ENCODE results near the gene FAM222B. TPM values are rescaled to one million over a fixed set of nuclear protein-coding genes. Genes with fewer than 3 reads are reported as not detected.
A peak's percentile ranks its signal among the peaks of the same experiment; 100 is the strongest.
"Not testable (repeated sequence)": the region's sequence is repeated elsewhere in the genome, so short reads cannot be mapped to it uniquely, and the experiment has no call there.

The FAM222B gene
- total RNA-seq, 1 experiment from 2014 or later, result 39.5 TPM

GRCh38 chr17:28724500-28725165 lies 118.0 kb downstream of the FAM222B start:
- Mint-ChIP-seq H3K9me3 (ENCODE audit: unreplicated experiment) (no peaks in the 10 kb centered on the region), H3K36me3 (ENCODE audit: insufficient read depth, unreplicated experiment) (peaks cover 96% of the 10 kb centered on the region), H3K27ac (ENCODE audit: unreplicated experiment) (peak overlapping the region; percentile 96), H3K4me1 (ENCODE audit: low read depth, unreplicated experiment) (peaks cover 34% of the 10 kb centered on the region), H3K27me3 (ENCODE audit: insufficient read depth, unreplicated experiment) (no peaks in the 10 kb centered on the region), H3K4me3 (ENCODE audit: unreplicated experiment) (peak overlapping the region; percentile 92)
- CTCF ChIA-PET, result interaction anchor here (4.9 kb wide), 1 partner anchor 24 kb away, joined by 324 read pairs; no protein-coding TSS in a partner anchor
- intact Hi-C loops (cut with micrococcal nuclease; ENCODE audit: unreplicated experiment), result loop anchor here (1.0 kb wide), 1 partner anchor 26 kb away; no protein-coding TSS in a partner anchor
- DNase-seq, result peak in 1 of 2 experiments; percentile 36
- BruUV-seq (replicated peaks), result no TSS peak
- POLR2A ChIA-PET, result interaction anchor here (1.7 to 5.2 kb wide), 3 partner anchors 14 to 141 kb away, joined by 9 to 165 read pairs (median 11); partner anchors contain the start of genes PROCA1 and TRAF4
- H3K27me3 ChIP-seq (replicated peaks; ENCODE audit: control insufficient read depth, insufficient read depth, low read length), result no peaks in the 10 kb centered on the region
- TF ChIP-seq CTCF (IDR thresholded peaks at IDR 0.05; ENCODE audit: insufficient read depth in 1 of 2, low read depth in 1 of 2, low read length in 1 of 2, severe bottlenecking in 1 of 2, unreplicated experiment in 1 of 2), result no peak
- no peaks in the 10 kb centered on the region for H3K9me3 ChIP-seq
- peaks cover 13% of the 10 kb centered on the region for H3K36me3 ChIP-seq (ENCODE audit: control insufficient read depth, insufficient read depth, low read length)
- peaks cover 25% of the 10 kb centered on the region for H3K4me1 ChIP-seq
- peak overlapping the region; percentile 57 for H3K4me3 ChIP-seq (ENCODE audit: low read depth, low read length)

- POLR2A ChIA-PET, result interaction anchor here (0.7 to 1.7 kb wide), 3 partner anchors 13 to 31 kb away, joined by 3 to 11 read pairs (median 6); partner anchors contain the start of gene PROCA1
- not testable (repeated sequence) for BruUV-seq (replicated peaks)
These were observed 118.6 kb downstream of the FAM222B start for GRCh38 chr17:28723836-28724499.

GRCh38 chr17:28723159-28723835 lies 119.3 kb downstream of the FAM222B start:
- peaks cover 30% of the 10 kb centered on the region for H3K4me1 ChIP-seq
- H3K9me3 ChIP-seq, result no peaks in the 10 kb centered on the region
- Mint-ChIP-seq H3K27me3 (ENCODE audit: insufficient read depth, unreplicated experiment) (no peaks in the 10 kb centered on the region), H3K36me3 (ENCODE audit: insufficient read depth, unreplicated experiment) (peaks cover 92% of the 10 kb centered on the region), H3K4me1 (ENCODE audit: low read depth, unreplicated experiment) (peaks cover 38% of the 10 kb centered on the region), H3K4me3 (ENCODE audit: unreplicated experiment) (peak overlapping the region; percentile 92), H3K27ac (ENCODE audit: unreplicated experiment) (no peak overlapping the region), H3K9me3 (ENCODE audit: unreplicated experiment) (no peaks in the 10 kb centered on the region)
- ChIA-PET POLR2A (interaction anchor here (0.7 to 1.0 kb wide), 2 partner anchors 19 to 32 kb away, joined by 3 to 6 read pairs; no protein-coding TSS in a partner anchor), CTCF (no interaction called here)
- intact Hi-C loops (cut with micrococcal nuclease; ENCODE audit: unreplicated experiment), result no loop called here
- H3K27me3 ChIP-seq (replicated peaks; ENCODE audit: control insufficient read depth, insufficient read depth, low read length), result no peaks in the 10 kb centered on the region
- H3K4me3 ChIP-seq (ENCODE audit: low read depth, low read length), result no peak overlapping the region
- no TSS peak for BruUV-seq (replicated peaks)
- no peak for TF ChIP-seq CTCF (IDR thresholded peaks at IDR 0.05; ENCODE audit: insufficient read depth in 1 of 2, low read depth in 1 of 2, low read length in 1 of 2, severe bottlenecking in 1 of 2, unreplicated experiment in 1 of 2)
- peaks cover 13% of the 10 kb centered on the region for H3K36me3 ChIP-seq (ENCODE audit: control insufficient read depth, insufficient read depth, low read length)
- no peak for DNase-seq

More at GRCh38 chr17:28723836-28724499, 118.6 kb downstream of the FAM222B start:
- intact Hi-C loops (cut with micrococcal nuclease; ENCODE audit: unreplicated experiment); H3K9me3 Mint-ChIP-seq (ENCODE audit: unreplicated experiment); H3K4me3 ChIP-seq (ENCODE audit: low read depth, low read length); H3K9me3 ChIP-seq; DNase-seq; H3K27me3 Mint-ChIP-seq (ENCODE audit: insufficient read depth, unreplicated experiment); CTCF ChIA-PET; H3K27me3 ChIP-seq (replicated peaks; ENCODE audit: control insufficient read depth, insufficient read depth, low read length): not testable (repeated sequence)
- Mint-ChIP-seq H3K27ac (ENCODE audit: unreplicated experiment) (peak overlapping the region; percentile 96), H3K4me3 (ENCODE audit: unreplicated experiment) (peak overlapping the region; percentile 92), H3K36me3 (ENCODE audit: insufficient read depth, unreplicated experiment) (peaks cover 99% of the 10 kb centered on the region), H3K4me1 (ENCODE audit: low read depth, unreplicated experiment) (peaks cover 34% of the 10 kb centered on the region)
- Histone ChIP-seq H3K36me3 (ENCODE audit: control insufficient read depth, insufficient read depth, low read length) (peaks cover 13% of the 10 kb centered on the region), H3K4me1 (peaks cover 25% of the 10 kb centered on the region)

Measured in Caco-2 (cell line).